G401.6 (cell line): Measurements from ENCODE around the gene RNF17.

Experiments used
- FAIRE-seq: peaks from 2 replicates; lab custom pipeline; 2012; peaks lifted over from hg19 to GRCh38; lab: Jason Lieb, UNC

Gene RNF17

GRCh38 chr13:24897293-24897692 lies 133.3 kb downstream of the RNF17 start:
- no peak for FAIRE-seq

- no peak for FAIRE-seq
These were observed 135.6 kb downstream of the RNF17 start for GRCh38 chr13:24899601-24900000.

GRCh38 chr13:24900507-24900906 lies 136.5 kb downstream of the RNF17 start:
- no peak for FAIRE-seq

GRCh38 chr13:24905242-24905641 lies 141.3 kb downstream of the RNF17 start:
- no peak for FAIRE-seq

- no peak for FAIRE-seq
These were observed 142.3 kb downstream of the RNF17 start for GRCh38 chr13:24906268-24906667.

GRCh38 chr13:24910502-24911132 lies 146.6 kb downstream of the RNF17 start:
- no peak for FAIRE-seq

GRCh38 chr13:24911133-24911908 lies 147.4 kb downstream of the RNF17 start:
- no peak for FAIRE-seq

- FAIRE-seq = no peak
These were observed 152.5 kb downstream of the RNF17 start for GRCh38 chr13:24916464-24916863.

GRCh38 chr13:24921003-24921402 lies 157.0 kb downstream of the RNF17 start:
- FAIRE-seq = no peak

GRCh38 chr13:24921881-24922280 lies 157.9 kb downstream of the RNF17 start:
- FAIRE-seq = no peak

GRCh38 chr13:24922387-24922744 lies 158.4 kb downstream of the RNF17 start:
- FAIRE-seq = no peak

GRCh38 chr13:24922745-24923591 lies 159.0 kb downstream of the RNF17 start:
- FAIRE-seq = peak; percentile 96

- no peak for FAIRE-seq
These were observed 161.6 kb downstream of the RNF17 start for GRCh38 chr13:24925318-24926231.

- no peak for FAIRE-seq
These were observed 163.9 kb downstream of the RNF17 start for GRCh38 chr13:24927810-24928404.

- FAIRE-seq = no peak
These were observed 165.2 kb downstream of the RNF17 start for GRCh38 chr13:24929196-24929595.
